ENCODE data around the gene GINS3. TPM values are rescaled to one million over a fixed set of nuclear protein-coding genes. Genes with fewer than 3 reads are reported as not detected.

GINS3 gene
- total RNA-seq = 1 to 10 TPM; 5.1 to 8.9 TPM

DNA sequence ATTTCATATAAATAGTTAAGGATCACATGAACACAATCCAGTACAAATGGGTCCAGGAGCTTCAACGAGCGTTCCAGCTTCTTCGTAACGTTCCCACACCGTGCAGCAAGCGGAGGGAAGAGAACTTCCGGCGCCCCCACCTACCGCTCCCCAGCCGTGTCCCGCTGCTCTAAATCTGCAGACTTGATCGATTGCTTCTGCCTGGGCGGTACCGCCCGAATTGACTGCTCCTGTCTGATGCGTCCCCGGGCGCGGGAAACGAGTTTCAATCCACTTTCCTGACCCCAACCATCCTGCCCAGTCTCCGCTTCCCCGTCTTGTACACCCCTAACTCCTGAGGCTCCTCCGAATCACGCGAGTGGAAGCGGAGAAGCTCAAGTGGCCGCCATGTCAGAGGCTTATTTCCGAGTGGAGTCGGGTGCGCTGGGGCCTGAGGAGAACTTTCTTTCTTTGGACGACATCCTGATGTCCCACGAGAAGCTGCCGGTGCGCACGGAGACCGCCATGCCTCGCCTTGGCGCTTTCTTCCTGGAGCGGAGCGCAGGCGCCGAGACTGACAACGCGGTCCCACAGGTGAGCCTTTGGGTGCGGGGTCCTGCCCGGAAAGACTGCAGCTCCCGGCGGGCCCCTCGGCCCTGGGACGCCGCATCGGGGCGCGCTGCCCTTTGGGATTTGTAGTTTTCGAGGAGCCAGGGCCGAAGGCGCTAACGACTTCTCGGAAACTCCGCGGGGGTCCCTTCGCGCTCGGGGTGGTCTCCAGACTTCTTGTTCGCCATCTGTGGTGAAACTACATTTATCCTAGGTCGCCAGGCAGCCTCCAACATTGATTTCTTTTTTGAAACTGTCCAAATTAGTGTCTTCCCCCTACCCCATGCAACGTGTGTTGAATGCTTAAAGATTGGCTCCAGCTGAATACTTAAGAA, at the start of gene GINS3:
Gene GINS3 (plus strand): TSS at position 257 of the 923 bp plus-strand sequence. CDS start 131 bp downstream, at position 388.
- Histone ChIP-seq H3K36me3 (no peaks in the 10 kb centered on the region), H3K27ac (peak within 1 kb of the TSS; percentile 67 to 71), H3K27me3 (replicated peaks; ENCODE audit: insufficient read depth) (no peaks in the 10 kb centered on the region), H3K4me1 (replicated peaks) (no peaks in the 10 kb centered on the region), H3K9me3 (no peaks in the 10 kb centered on the region), H3K4me3 (peak within 1 kb of the TSS; percentile 58 to 64)
- TF ChIP-seq POLR2AphosphoS5 (IDR thresholded peaks at IDR 0.05) (peak; percentile 86), POLR2A (IDR thresholded peaks at IDR 0.05) (peak; percentile 18)
- TF ChIP-seq, protein P1, sequence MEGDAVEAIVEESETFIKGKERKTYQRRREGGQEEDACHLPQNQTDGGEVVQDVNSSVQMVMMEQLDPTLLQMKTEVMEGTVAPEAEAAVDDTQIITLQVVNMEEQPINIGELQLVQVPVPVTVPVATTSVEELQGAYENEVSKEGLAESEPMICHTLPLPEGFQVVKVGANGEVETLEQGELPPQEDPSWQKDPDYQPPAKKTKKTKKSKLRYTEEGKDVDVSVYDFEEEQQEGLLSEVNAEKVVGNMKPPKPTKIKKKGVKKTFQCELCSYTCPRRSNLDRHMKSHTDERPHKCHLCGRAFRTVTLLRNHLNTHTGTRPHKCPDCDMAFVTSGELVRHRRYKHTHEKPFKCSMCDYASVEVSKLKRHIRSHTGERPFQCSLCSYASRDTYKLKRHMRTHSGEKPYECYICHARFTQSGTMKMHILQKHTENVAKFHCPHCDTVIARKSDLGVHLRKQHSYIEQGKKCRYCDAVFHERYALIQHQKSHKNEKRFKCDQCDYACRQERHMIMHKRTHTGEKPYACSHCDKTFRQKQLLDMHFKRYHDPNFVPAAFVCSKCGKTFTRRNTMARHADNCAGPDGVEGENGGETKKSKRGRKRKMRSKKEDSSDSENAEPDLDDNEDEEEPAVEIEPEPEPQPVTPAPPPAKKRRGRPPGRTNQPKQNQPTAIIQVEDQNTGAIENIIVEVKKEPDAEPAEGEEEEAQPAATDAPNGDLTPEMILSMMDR (IDR thresholded peaks at IDR 0.05) = peak in 1 of 4 experiments; percentile 14
- intact Hi-C loops (cut with DNase I) = no loop called here
- WGBS = under 1% methylated on average over 65 of the region's 67 CpGs
- peak; percentile 82 for DNase-seq (ENCODE audit: low spot score)

DNA sequence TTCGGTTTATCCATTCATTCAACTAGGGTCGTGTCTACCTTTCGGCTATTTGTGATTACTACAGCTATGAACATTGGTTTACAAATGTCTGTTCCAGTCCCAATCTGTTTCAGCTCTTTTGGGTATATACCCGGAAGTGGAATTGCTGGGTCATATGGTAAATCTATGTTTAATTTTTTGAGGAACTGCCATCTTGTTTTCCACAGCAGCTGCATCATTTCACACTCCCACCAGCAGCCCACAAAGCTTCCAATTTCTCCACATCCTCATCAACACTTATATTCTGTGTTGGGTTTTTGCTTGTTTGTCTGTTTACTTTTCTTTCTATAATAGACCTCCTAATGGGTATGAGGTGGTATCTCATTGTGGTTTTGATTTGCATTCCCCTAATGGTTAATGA, 48.7 kb upstream of the GINS3 start:
- H3K4me3 ChIP-seq = no peak overlapping the region
- intact Hi-C loops (cut with DNase I) = no loop called here
- DNase-seq (ENCODE audit: low spot score) = no peak
- 89% methylated on average over 4 of the region's 4 CpGs for WGBS
- H3K4me1 ChIP-seq (replicated peaks) = no peaks in the 10 kb centered on the region
- TF ChIP-seq POLR2A (IDR thresholded peaks at IDR 0.05) = no peak
- TF ChIP-seq, protein P1 (IDR thresholded peaks at IDR 0.05) = no peak
- no peak for TF ChIP-seq POLR2AphosphoS5 (IDR thresholded peaks at IDR 0.05)
- no peak overlapping the region for H3K27ac ChIP-seq
- no peaks in the 10 kb centered on the region for H3K9me3 ChIP-seq
- no peaks in the 10 kb centered on the region for H3K36me3 ChIP-seq
- H3K27me3 ChIP-seq (replicated peaks; ENCODE audit: insufficient read depth) = no peaks in the 10 kb centered on the region

DNA sequence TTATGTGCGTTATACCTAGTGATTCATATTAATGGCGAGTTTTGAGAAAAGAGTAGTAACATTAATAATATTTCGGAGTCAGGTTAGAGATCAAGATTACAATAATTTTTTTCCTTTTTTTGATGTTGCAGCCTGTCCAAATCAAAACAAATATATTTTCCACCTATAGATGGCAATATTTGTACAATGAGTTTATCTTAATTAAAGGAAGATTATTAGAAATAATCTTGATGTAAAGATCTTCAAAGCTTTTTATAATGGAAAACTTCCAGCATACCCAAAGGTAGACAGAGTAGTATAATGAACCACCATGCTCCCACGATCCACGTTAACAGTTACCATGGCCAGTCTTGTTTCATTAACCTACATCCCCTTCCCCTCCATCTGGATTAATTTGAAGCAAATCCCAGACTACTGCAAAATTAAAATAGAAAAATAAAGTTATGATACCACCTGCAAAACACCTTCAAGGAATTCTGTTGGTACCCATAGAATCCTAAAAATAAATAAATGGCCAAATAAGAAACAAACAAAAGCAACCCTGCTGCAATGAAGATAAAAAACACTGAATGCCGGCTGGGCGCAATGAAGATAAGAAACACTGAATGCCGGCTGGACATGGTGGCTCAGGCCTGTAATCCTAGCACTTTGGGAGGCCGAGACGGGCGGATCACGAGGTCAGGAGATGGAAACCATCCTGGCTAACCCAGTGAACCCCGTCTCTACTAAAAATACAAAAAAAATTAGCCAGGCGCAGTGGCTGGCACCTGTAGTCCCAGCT, 46.5 kb upstream of the GINS3 start:
- TF ChIP-seq POLR2AphosphoS5 (IDR thresholded peaks at IDR 0.05) (no peak), POLR2A (IDR thresholded peaks at IDR 0.05) (no peak)
- TF ChIP-seq, protein P1 (IDR thresholded peaks at IDR 0.05) = peak in 2 of 4 experiments; percentile 18 to 30
- no peak for DNase-seq (ENCODE audit: low spot score)
- intact Hi-C loops (cut with DNase I) = no loop called here
- 80% methylated on average over 14 of the region's 14 CpGs for WGBS
- Histone ChIP-seq H3K27ac (no peak overlapping the region), H3K4me1 (replicated peaks) (no peaks in the 10 kb centered on the region), H3K27me3 (replicated peaks; ENCODE audit: insufficient read depth) (no peaks in the 10 kb centered on the region), H3K36me3 (no peaks in the 10 kb centered on the region), H3K4me3 (no peak overlapping the region), H3K9me3 (no peaks in the 10 kb centered on the region)

DNA sequence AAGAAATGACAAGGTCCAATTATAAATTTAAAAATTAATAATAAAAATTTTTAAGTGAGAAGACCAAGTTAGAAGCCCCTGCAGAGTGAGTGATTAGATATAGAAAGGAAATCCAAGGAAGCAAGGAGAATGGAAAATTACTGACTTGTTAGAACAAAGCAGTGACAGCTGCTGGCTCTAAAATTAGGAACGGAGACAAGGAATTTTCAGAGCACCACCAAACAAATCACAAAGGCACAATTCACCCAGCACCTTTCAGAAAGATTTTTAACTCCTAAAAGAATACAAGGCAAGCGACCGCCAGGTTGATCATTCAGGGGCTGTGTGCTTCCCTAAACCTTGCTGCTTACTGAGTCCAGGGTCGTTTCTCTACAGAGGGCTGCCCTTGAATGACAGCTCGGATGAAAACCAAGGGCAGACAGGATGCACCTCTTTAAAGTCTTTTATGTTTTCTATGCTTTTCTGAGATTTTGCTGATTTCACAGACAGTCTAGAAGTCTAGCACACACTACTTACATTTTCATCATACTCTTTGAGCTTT, 45.4 kb upstream of the GINS3 start:
- intact Hi-C loops (cut with DNase I) = no loop called here

More for the DNA sequence above, 45.4 kb upstream of the GINS3 start:
- Histone ChIP-seq H3K4me1 (replicated peaks) (no peaks in the 10 kb centered on the region), H3K4me3 (no peak overlapping the region), H3K36me3 (no peaks in the 10 kb centered on the region), H3K27me3 (replicated peaks; ENCODE audit: insufficient read depth) (no peaks in the 10 kb centered on the region), H3K27ac (no peak overlapping the region), H3K9me3 (no peaks in the 10 kb centered on the region)
- DNase-seq (ENCODE audit: low spot score) = no peak
- no peak for TF ChIP-seq POLR2AphosphoS5 (IDR thresholded peaks at IDR 0.05)
- TF ChIP-seq POLR2A (IDR thresholded peaks at IDR 0.05) = no peak
- TF ChIP-seq, protein P1 (IDR thresholded peaks at IDR 0.05) = no peak
- WGBS = 45% methylated on average over 5 of the region's 5 CpGs
